Measurements from ENCODE around the gene GRB7.
"Not testable (repeated sequence)": the region's sequence is repeated elsewhere in the genome, so short reads cannot be mapped to it uniquely, and the experiment has no call there.

Gene GRB7

GRCh38 chr17:39736319-39737165 is 1.2 kb upstream of the GRB7 start:
- DNase-seq = no peak

GRCh38 chr17:39737206-39737759 is 455 bp upstream of the GRB7 start:
- no peak for DNase-seq

DNA sequence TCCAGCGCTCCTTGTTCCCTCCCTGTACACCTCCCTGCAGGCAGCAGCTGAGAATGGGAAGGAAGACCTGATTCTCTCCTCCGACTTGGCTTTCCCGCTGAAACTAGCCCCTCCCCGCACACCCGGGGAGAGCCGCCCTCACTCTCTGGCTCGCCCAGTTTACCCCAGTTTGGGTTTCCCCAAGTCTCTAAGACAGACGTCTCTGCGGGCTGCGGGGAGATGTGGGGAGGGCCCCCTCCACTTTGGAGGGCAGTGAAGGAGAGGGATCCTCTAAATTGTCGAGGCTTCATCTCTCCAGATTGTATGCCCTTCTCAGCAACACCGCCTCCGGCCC is 797 bp downstream of the GRB7 start:
- DNase-seq = no peak

- DNase-seq = no peak
These were observed 1.5 kb downstream of the GRB7 start for GRCh38 chr17:39738983-39739884.

- DNase-seq = no peak
These were observed 2.2 kb downstream of the GRB7 start for GRCh38 chr17:39739885-39740356.

DNA sequence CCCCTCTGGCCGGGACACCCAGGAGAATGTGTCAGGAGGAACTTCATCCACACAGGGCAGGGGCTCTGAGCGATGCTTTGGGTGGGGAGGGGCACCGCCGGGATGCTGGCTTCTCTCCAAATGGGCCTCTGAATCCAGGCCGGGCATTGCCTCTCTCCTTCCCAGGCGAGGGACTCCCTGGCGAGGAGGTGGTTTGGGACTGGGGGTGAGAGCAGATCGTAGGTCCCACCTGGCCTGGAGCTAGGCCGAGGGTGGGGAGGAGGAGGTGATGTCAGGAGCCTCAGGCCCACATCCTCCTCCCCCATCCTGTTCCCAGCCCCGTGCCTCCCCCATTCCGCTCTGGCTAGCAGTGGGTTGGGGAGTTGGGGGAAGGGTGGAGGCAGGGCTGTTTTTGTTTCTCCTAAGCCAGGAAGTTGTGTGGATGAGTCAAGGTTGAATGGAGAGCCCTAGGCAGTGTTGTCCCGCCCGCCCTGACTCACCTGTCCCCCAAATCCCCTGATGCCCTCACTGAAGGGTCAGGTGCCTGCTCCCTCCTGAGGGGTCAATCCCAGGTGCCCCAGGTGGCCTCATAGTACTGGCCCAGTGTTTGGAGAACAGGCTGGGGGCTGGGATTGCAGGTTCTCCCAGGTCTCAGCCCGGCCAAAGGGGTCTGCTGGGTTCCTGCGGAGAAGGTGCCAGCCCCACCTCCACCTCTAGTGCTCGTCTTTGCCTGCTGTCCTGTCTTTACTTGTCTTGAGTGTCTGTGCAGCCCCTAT is 2.8 kb downstream of the GRB7 start:
- DNase-seq = no peak

- no peak for DNase-seq
These were observed 4.6 kb downstream of the GRB7 start for GRCh38 chr17:39742126-39742855.

- no peak for DNase-seq
These were observed 5.2 kb downstream of the GRB7 start for GRCh38 chr17:39742856-39743436.

DNA sequence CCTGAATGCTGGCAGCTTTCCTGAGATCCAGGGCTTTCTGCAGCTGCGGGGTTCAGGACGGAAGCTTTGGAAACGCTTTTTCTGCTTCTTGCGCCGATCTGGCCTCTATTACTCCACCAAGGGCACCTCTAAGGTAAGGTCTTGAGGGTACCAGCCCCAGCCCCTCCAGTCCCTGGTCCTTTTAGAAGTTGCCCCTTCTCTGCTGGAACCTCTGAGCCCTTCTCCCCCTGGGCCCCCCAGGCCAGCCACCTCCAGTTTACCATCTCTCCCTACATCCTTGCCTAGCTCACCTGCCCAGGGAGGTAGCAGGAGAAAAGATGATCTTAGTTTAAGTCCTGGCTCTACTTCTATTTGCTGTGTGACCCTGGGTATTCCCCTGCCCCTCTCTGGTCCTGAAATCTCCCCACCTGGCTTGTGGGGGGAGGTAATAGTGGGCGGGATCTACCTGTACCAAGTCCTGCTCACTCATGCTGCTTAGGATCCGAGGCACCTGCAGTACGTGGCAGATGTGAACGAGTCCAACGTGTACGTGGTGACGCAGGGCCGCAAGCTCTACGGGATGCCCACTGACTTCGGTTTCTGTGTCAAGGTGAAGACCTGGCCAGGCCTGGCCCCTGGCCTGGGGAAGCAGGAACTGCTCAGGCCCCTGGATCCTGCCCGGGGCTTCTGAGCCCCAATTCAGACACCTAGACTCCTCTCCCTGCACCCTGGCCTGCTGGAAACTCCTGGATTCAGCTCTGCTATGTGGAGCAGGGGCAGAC is 6.5 kb downstream of the GRB7 start:
- no peak for DNase-seq

- no peak for DNase-seq
These were observed 7.1 kb downstream of the GRB7 start for GRCh38 chr17:39744836-39745215.

DNA sequence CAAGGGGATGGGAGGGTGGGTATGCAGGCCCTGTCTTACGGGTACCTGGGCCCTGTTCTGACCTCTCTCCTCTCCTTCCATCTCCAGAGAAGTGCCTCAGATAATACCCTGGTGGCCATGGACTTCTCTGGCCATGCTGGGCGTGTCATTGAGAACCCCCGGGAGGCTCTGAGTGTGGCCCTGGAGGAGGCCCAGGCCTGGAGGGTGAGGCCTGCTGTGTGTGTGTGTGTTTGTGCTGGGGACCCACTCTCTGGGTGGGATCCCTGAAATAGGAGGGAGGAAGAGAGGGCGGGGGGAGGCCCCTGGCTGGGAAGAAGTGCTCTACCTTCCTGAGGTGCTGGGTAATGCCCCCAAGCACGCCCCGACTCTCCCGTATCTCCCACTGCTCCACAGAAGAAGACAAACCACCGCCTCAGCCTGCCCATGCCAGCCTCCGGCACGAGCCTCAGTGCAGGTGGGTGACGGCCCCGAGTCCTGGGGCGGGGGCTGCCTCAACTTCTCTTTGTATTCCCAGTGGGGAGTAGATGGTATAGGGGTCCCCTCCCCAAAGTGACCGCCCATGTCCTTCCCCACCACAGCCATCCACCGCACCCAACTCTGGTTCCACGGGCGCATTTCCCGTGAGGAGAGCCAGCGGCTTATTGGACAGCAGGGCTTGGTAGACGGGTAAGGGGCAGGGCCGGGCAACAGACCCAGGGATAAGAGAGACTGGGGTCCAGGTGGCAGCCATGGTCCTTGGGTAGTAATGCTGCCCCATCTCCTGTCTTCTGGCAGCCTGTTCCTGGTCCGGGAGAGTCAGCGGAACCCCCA is 7.8 kb downstream of the GRB7 start:
- no peak for DNase-seq

DNA sequence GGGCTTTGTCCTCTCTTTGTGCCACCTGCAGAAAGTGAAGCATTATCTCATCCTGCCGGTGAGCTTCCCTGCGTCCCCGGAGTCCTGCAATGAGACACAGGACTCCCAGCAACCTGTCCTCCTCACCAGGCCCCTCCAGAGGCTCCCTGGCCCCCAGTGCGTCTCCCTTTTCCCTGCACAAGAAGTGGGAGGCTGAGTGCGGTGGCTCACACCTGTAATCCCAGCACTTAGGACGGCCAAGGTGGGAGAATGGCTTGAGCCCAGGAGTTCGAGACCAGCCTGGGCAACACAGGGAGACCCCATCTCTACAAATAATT is 8.4 kb downstream of the GRB7 start:
- no peak for DNase-seq

DNA sequence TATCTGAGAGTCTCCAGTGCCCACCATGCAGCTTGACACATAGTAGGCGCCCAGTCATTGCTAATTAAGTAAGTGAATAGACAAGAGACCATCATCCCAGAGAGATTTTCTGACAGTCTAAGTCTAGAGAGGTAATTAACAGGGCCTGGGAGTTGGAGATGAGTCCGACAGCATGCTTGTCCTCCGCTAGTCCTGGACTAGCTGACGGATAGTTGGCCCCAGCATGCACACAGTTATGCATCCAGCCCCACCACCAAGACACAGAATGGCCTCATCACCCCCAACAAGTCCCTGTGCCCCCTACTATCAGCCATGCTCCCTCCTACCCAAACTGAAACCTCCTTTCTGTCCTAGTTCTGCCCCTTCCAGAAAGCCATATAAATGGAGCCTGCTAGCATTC is 10.0 kb downstream of the GRB7 start:
- DNase-seq = no peak

GRCh38 chr17:39748444-39749034 is 10.8 kb downstream of the GRB7 start:
- DNase-seq = not testable (repeated sequence)

- DNase-seq = no peak
These were observed 12.6 kb downstream of the GRB7 start for GRCh38 chr17:39750131-39751015.

GRCh38 chr17:39751016-39751543 is 13.3 kb downstream of the GRB7 start:
- no peak for DNase-seq

DNA sequence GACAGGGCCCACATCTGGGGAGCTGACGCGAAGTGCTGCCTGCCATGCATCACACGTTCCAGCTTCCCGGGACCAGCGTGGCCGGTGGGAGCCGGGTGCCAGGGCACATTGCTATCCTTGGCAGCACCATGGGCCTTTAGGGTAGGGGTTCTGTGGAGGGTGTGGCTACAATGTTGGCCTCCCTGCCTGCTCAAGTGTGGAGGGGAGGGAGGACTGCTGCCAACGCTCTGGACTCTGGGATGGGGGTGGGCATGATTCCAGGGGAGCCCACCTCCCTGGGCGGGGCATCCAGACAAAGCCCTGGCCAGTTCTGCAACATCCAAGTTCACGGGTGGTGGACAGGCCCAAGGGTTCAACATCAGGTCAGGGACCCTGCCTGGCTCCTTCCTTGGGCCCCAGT is 13.9 kb downstream of the GRB7 start:
- no peak for DNase-seq

- no peak for DNase-seq
These were observed 14.6 kb downstream of the GRB7 start for GRCh38 chr17:39752241-39752881.
